Neural progenitor cell (in vitro differentiated cells): ENCODE measurements around the gene CACNA1C.

ENCODE experiments used
- CTCF ChIP-seq: fragments of 200-600 bp; sonication (generic); IDR thresholded peaks from 2 replicates; pipeline ENCODE4 v1.5.1; 2017; ENCODE audit warnings: antibody characterized with exemption, mild to moderate bottlenecking
- EZH2phosphoT487 ChIP-seq: fragments of 200-600 bp; sonication (generic); IDR thresholded peaks from 2 replicates; pipeline ENCODE4 v1.6.1; 2017; ENCODE audit warnings: antibody characterized with exemption

GRCh38 chr12:2678426-2678825 lies 625.6 kb downstream of the CACNA1C start:
- TF ChIP-seq CTCF (no peak), EZH2phosphoT487 (no peak)
